ENCODE results near the gene SFT2D2.

Gene SFT2D2

DNA sequence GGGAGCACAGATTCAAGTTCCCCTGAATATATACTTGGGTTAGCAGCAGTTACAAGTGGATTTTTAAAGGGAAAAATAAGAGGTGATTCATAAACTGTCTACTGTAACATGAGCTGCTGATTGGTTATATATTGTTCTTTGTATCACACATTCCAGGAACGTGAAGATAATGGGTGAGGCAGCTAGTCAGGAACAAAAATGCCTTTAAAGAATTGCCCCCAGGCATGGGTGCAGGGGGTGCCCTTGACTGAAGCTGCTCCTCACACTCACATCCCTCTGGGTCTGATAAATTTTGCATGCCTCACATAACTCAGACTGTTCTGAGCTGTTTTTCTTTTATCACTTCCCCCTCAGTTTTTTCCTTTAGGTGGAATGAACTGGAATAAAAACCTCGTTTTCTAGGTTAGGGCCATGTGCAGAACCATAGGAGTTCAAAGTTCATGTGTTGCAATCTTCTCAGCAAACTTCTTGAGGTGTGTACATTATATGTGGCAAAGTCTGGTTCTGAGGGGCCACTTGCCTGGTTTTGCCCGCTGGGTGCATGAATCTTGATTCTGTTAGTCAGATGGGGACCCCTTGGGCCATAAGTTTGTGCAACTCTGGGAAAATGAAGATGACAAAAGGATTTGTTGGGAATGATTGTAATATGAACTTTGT is 76.0 kb downstream of the SFT2D2 start:
- H3K4me3 ChIP-seq (ENCODE audit: low read depth, low read length) = no peak overlapping the region

All from iPS-11a (cell line).